Glutamatergic neuron (in vitro differentiated cells): ENCODE results near the gene ARIH2. TPM values are rescaled to one million over a fixed set of nuclear protein-coding genes. Genes with fewer than 3 reads are reported as not detected.

Experiments used
- DNase-seq: peaks from one replicate; pipeline ENCODE4 v3.0.0; 2022
- H3K27ac Mint-ChIP-seq: one replicate; pipeline ENCODE4 v1.8.0; 2020; ENCODE audit warnings: mild to moderate bottlenecking, mixed read lengths, inconsistent platforms; ENCODE audit not compliant: unreplicated experiment
- H3K27me3 Mint-ChIP-seq: one replicate; pipeline ENCODE4 v1.8.0; 2020; ENCODE audit warnings: mild to moderate bottlenecking, moderate library complexity, mixed read lengths, inconsistent platforms; ENCODE audit not compliant: unreplicated experiment
- H3K36me3 Mint-ChIP-seq: one replicate; pipeline ENCODE4 v1.8.0; 2020; ENCODE audit warnings: mild to moderate bottlenecking, mixed read lengths, inconsistent platforms; ENCODE audit not compliant: unreplicated experiment
- H3K4me1 Mint-ChIP-seq: one replicate; pipeline ENCODE4 v1.8.0; 2020; ENCODE audit warnings: mild to moderate bottlenecking, low read depth, mixed read lengths, inconsistent platforms; ENCODE audit not compliant: unreplicated experiment
- H3K4me3 Mint-ChIP-seq: one replicate; pipeline ENCODE4 v1.8.0; 2020; ENCODE audit warnings: mild to moderate bottlenecking, mixed read lengths, inconsistent platforms; ENCODE audit not compliant: unreplicated experiment
- H3K9me3 Mint-ChIP-seq: one replicate; pipeline ENCODE4 v1.8.0; 2020; ENCODE audit warnings: mild to moderate bottlenecking, moderate library complexity, mixed read lengths, inconsistent platforms; ENCODE audit not compliant: unreplicated experiment
- microRNA-seq: library from miRNA; unstranded; fragments of <30 nt; microRNA quantifications from one replicate; pipeline ENCODE4, GENCODE V29; 2020; ENCODE audit not compliant: unreplicated experiment
- total RNA-seq: library from RNA; stranded (reverse); fragmentation: NEBNext Ultra II Directional; extraction: Animal tissue kit (Norgen Biotek cat#: 25700); gene quantifications from one replicate; pipeline ENCODE4 v1.2.1, GENCODE V29; 2021; ENCODE audit not compliant: unreplicated experiment
- TF ChIP-seq, protein P1 (sequence below): fragments of 200-600 bp; sonication (generic); IDR thresholded peaks from one replicate; pipeline ENCODE4 v1.5.0; 2021; ENCODE audit not compliant: partially characterized antibody, unreplicated experiment

The ARIH2 gene
- total RNA-seq, 1 donor from 2014 or later, result 74.6 TPM

DNA sequence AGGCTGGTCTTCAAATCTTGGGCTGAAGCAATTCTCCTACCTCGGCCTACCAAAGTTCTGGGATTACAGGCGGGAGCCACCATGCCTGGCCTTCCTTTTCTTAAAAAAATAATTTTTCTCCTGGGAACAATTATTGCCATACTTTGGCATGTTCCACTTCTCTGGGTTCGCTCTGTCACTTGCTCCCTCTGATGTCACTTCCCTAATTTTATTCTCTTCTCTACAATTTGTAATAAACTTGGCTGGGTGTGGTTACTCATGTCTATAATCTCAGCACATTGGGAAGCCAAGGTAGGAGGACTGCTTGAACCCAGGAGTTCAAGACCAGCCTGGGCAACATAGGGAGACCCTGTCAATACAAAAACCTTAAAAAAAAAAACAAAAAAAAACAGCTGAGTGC is 116.6 kb downstream of the ARIH2 start:
- no peaks in the 10 kb centered on the region for H3K4me1 Mint-ChIP-seq
- peaks cover 4% of the 10 kb centered on the region for H3K27me3 Mint-ChIP-seq
- DNase-seq, result no peak
- no peaks in the 10 kb centered on the region for H3K9me3 Mint-ChIP-seq
- H3K36me3 Mint-ChIP-seq, result peaks cover 5% of the 10 kb centered on the region
- H3K4me3 Mint-ChIP-seq, result no peak overlapping the region
- TF ChIP-seq, protein P1, sequence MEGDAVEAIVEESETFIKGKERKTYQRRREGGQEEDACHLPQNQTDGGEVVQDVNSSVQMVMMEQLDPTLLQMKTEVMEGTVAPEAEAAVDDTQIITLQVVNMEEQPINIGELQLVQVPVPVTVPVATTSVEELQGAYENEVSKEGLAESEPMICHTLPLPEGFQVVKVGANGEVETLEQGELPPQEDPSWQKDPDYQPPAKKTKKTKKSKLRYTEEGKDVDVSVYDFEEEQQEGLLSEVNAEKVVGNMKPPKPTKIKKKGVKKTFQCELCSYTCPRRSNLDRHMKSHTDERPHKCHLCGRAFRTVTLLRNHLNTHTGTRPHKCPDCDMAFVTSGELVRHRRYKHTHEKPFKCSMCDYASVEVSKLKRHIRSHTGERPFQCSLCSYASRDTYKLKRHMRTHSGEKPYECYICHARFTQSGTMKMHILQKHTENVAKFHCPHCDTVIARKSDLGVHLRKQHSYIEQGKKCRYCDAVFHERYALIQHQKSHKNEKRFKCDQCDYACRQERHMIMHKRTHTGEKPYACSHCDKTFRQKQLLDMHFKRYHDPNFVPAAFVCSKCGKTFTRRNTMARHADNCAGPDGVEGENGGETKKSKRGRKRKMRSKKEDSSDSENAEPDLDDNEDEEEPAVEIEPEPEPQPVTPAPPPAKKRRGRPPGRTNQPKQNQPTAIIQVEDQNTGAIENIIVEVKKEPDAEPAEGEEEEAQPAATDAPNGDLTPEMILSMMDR, result no peak
- H3K27ac Mint-ChIP-seq, result no peak overlapping the region

Small RNAs within 50 kb of the gene (microRNA-seq; reads per million reads assigned to microRNA genes)
- gene MIR191 (5,745 reads per million, percentile 97 among the genes with 10 or more reads in this experiment), gene MIR425 (4,427 reads per million, percentile 96 among the genes with 10 or more reads in this experiment)

Other genes starting within 250 kb of the ARIH2 start
- gene NCKIPSD, start 232.9 kb upstream of the ARIH2 start, total RNA-seq, result 35.5 TPM
- 182 TPM for gene IP6K2, start 201.6 kb upstream of the ARIH2 start, total RNA-seq
- gene PRKAR2A, start 71.0 kb upstream of the ARIH2 start, total RNA-seq, result 55.5 TPM
- 24.3 TPM for gene SLC25A20, start 20.0 kb upstream of the ARIH2 start, total RNA-seq
- gene P4HTM, start 71.4 kb downstream of the ARIH2 start, total RNA-seq, result 18.4 TPM
- 236 TPM for gene WDR6, start 88.5 kb downstream of the ARIH2 start, total RNA-seq
- 26.3 TPM for gene DALRD3, start 99.7 kb downstream of the ARIH2 start, total RNA-seq
- 50.6 TPM for gene NDUFAF3, start 103.3 kb downstream of the ARIH2 start, total RNA-seq
- gene IMPDH2, start 110.6 kb downstream of the ARIH2 start, total RNA-seq, result 100 TPM
- gene QRICH1, start 175.2 kb downstream of the ARIH2 start, total RNA-seq, result 135 TPM
- gene QARS1, start 185.9 kb downstream of the ARIH2 start, total RNA-seq, result 266 TPM
- 83.1 TPM for gene USP19, start 202.0 kb downstream of the ARIH2 start, total RNA-seq
- gene LAMB2, start 214.2 kb downstream of the ARIH2 start, total RNA-seq, result 16.6 TPM
- 22.1 TPM for gene CCDC71, start 247.5 kb downstream of the ARIH2 start, total RNA-seq